ENCODE data around the gene DHRS4.
"Not testable (repeated sequence)": the region's sequence is repeated elsewhere in the genome, so short reads cannot be mapped to it uniquely, and the experiment has no call there.

Gene DHRS4

DNA sequence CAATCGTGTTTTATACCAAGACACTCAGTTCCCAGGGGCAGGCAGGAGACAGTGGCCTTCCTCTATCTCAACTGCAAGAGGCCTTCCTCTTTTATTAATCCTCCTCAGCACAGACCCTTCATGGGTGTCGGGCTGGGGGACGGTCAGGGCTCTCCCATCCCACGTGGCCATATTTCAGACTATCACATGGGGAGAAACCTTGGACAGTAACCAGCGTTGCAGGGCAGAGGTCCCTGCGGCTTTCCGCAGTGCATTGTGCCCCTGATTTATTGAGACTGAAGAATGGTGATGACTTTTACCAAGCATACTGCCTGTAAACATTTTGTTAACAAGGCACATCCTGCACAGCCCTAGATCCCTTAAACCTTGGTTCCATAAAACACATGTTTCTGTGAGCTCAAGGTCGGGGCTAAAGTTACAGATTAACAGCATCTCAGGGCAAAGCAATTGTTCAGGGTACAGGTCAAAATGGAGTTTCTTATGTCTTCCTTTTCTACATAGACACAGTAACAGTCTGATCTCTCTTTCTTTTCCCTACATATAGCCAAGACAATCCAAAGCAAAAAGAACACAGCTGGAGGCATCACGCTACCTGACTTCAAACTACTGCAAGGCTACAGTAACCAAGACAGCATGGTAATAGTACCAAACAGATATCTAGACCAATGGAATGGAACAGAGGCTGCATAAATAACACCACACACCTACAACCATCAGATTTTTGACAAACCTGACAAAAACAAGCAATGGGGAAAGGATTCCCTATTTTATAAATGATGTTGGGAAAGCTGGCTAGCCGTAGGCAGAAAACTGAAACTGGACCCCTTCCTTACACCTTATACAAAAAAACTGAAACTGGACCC lies 28.6 kb downstream of the DHRS4 start:
- DNase-seq = not testable (repeated sequence)

DNA sequence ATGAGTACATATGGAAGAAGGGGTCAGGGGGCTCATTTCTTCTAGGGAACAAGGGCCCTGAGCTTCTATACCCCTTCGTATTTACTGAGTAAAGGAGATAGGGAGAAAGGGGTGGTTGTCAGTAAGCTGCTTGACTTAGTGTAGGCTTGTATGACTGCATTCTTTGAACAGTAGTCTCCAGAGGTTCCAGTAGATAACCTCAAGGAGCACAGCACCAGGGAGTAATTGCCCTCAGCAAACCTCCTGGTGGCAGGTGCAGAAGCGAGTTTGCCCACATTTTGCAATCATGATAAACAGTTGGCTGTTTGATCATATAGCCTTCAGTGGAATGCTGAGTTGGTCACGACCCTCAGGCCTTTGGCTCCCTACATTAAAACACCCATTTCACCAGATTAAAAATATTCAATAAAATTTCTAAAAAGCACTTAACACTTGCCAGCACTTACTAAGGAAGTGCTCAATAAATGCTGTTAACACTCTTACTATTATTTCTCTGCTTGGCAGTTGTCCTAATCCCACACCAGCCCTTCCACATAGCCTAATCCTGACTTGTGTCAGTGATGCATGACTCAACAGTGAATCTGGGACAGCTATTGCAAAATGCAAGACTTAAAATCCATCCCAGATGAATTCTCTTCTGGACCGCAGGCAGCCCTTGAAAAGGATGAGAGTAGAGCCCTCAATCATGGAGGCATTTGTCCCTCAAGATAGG lies 31.5 kb downstream of the DHRS4 start:
- no peak for DNase-seq

DNA sequence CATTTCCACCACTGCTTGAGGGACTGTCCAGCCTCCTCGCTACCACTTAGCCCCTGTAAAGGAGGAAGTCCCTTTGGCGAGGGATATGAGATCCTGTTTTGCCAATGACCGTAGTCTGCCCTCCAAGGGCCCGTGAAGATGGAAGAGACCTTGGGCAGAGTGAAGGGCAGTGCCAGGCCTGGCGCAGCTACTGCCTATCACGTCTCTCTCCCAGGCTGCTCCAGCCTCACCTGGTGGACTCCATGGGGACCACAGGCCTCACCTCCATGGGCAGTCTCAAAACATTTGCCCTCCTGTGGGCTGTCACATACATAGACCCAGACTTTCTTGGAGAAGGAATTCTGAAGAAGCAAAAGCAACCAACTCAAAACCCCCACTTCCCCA lies 34.6 kb downstream of the DHRS4 start:
- not testable (repeated sequence) for DNase-seq

DNA sequence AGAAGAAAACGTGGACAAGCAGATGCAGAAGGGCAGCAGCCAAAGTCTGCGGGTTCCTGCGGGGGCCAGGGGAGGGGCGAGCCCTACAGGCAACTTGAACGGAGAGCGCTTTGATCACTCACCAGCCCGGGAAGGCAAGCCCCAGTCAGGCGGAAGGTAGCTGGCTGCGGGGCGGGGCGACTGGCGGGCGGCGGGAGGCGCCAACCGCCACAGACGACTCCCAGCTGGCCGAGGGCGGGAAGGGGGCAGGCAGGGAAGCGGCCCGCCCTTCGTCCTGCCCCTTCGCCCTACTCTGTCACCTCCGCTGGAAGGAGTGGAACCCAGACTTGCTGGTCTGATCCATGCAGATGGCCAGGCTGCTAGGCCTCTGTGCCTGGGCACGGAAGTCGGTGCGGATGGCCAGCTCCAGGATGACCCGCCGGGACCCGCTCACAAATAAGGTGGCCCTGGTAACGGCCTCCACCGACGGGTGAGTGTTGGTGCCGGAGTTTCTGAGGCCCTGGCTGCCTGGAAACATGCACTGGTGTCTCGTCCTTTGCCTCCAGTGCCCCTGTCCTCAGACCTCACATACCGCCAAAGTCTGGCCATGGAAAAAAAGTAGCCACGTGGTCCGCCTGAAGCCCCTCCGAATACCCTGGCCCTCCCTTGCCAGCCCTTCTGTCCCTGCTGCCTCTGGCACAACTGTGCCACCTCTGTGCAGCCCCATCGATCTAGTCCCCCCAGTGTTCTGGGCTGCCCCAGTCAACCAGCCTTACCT lies 35.2 kb downstream of the DHRS4 start, which contains the start of gene DHRS4L2:
DHRS4L2 (plus strand) TSS at position 323 of the 757 bp plus-strand sequence; CDS start at position 342, 19 bp downstream.
- DNase-seq = peak in 18 of 56 donors; percentile 6 to 58 (median 24)

DNA sequence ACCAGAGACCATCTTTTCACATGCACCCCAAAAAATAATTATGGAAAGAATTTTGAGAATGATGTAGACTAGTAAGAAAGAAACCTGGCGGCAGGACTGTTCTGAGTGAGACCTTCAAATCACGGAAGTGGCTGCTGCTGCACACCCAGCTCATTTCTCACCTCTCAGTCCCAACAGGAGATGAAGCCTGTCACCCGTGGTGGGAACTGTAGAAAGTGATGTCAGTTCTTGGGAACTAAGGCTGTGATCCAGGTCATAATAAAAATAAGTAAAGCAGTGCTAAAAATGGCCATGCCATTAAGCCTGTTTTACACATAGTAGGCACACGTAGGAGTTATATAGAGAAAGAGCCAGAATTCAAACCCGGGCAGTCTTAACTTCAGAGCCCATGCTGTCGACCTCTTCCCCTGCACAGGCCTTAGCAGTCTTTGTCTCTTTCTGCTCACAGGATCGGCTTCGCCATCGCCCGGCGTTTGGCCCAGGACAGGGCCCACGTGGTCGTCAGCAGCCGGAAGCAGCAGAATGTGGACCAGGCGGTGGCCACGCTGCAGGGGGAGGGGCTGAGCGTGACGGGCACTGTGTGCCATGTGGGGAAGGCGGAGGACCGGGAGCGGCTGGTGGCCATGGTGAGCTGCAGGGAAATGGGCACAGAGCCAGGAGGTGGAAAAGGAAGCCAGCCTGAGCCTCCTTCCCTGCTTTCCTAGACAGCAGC lies 36.3 kb downstream of the DHRS4 start:
- DNase-seq = peak in 40 of 56 donors; percentile 14 to 85 (median 60)

DNA sequence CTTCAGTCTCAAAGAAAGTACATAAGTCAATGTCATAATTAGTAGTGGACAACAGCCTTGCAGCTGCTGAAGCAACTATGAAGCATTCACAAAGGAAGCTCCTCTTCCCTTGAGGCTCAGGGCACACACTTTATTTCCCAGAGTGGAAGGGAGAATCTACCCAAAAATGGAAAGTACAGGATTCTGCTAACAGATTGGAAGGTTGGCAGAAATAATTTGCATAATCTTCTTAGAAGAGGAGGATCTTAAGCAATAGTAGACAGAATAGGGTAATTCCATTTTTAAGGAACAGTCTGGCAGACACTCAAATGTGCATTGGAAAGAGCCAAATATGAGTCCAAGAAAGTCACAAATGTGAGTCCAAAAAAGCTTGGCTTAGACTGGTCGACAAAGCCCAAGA lies 37.4 kb downstream of the DHRS4 start:
- DNase-seq = not testable (repeated sequence)

DNA sequence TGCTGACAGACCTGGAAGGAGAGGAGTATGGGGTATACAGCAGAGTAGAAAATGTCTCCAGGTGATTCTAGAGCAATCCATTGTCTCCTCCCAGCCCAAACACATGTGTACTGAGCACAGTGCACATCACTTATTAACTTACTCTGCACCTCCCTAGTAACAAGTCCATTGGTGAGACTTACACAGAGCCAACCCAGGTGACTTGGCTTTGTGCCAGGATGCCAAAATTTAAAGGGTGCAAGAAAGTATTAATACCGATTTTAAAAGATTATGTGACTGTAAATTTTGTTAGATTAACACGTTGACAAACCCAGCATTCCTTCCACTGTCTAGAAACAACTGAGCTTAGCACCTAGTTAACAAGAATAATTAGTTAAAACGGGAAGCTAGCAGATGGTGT lies 39.5 kb downstream of the DHRS4 start:
- not testable (repeated sequence) for DNase-seq

DNA sequence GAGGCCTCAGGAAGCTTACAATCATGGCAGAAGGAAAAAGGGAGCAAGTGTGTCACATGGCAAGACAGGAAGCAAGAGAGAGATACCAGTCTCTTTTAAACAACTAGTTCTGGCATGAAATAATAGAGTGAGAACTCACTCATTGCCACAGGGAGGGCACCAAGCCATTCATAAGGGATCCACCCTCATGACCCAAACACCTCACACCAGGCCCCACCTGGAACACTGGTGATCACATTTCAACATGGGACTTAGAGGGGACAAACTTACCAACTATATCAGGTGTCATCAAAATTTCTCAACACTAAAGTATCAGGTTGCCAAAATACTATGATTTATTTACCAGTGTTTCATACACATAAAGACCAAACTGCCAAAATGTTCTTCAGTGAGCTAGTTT lies 42.4 kb downstream of the DHRS4 start:
- not testable (repeated sequence) for DNase-seq

DNA sequence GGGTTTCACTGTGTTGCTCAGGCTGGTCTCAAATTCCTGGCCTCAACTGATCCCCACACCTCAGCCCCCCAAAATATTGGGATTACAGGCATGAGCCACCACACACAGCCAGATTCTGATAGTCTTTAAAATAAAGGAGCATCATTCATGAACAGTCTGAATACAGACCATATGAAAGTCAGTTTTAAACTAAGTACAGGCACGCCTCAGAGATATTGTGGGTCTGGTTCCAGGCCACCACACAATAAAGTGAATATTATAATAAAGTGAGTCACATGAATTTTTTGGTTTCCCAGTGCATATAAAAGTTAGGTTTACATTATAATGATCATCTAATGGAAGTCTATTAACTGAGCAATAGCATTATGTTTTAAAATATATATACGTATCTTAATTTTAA lies 43.3 kb downstream of the DHRS4 start:
- DNase-seq = not testable (repeated sequence)

DNA sequence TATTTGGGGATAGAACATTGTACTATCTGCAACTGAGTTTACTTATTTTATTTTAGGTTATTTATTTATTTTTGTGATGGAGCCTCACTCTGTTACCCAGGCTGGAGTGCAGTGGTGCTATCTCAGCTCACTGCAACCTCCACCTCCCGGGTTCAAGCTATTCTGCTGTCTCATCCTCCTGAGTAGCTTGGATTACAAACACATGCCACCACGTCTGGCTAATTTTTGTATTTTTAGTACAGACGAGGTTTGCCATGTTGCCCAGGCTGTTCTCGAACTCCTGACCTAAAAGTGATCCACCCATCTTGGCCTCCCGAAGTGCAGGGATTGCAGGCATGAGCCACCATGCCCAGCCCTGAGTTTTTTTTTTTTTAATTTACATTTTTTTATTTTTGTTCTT lies 46.1 kb downstream of the DHRS4 start:
- DNase-seq = not testable (repeated sequence)

DNA sequence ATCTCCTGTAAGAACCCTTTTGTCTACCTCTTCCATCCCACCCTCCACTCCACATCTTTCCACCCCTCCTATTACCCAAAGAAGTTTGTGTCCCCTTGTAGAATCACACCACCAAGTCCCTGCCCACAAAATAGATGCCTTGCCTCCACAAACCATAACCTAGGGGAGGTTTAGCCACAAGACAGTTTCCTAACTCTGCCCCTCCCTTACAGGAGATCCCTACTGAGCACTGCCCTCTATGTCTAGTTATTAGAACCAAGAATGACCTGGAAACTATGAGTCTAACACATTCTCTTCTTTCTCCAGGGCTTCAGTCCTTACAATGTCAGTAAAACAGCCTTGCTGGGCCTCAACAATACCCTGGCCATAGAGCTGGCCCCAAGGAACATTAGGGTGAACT lies 47.5 kb downstream of the DHRS4 start:
- DNase-seq = not testable (repeated sequence)

DNA sequence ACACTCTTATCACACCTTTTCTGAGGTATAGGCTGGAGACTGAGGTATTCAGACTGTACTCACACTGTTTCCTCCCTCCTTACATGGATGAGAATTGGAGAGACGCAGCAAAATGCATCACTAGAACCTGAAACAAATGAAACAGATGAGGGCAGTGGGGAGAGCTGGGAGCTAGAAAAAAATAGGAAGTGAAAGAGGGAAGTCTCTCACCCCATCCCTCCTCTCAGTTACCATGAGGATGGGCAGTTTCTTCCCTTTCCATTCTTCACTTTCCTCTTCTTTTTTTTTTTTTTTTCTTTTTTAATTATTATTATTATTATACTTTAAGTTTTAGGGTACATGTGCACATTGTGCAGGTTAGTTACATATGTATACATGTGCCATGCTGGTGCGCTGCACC lies 48.1 kb downstream of the DHRS4 start:
- not testable (repeated sequence) for DNase-seq

DNA sequence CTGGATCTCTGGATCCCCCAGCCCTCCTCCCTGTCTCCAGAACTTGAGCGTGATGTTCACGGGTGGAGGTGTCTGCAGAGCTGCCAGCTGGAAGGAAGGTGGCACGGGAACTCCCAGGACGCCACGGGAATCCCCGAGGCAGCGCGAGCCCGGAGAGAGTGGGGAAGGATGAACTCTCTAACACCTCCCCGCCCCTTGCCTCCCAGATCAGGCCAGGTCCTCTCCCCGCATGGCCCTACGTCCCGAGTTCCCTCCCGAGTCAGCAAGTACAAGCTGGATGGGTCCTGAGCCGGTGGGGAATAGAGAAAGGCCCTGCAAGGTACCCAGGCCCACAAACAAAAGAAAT lies 52.9 kb downstream of the DHRS4 start:
- DNase-seq = not testable (repeated sequence)

DNA sequence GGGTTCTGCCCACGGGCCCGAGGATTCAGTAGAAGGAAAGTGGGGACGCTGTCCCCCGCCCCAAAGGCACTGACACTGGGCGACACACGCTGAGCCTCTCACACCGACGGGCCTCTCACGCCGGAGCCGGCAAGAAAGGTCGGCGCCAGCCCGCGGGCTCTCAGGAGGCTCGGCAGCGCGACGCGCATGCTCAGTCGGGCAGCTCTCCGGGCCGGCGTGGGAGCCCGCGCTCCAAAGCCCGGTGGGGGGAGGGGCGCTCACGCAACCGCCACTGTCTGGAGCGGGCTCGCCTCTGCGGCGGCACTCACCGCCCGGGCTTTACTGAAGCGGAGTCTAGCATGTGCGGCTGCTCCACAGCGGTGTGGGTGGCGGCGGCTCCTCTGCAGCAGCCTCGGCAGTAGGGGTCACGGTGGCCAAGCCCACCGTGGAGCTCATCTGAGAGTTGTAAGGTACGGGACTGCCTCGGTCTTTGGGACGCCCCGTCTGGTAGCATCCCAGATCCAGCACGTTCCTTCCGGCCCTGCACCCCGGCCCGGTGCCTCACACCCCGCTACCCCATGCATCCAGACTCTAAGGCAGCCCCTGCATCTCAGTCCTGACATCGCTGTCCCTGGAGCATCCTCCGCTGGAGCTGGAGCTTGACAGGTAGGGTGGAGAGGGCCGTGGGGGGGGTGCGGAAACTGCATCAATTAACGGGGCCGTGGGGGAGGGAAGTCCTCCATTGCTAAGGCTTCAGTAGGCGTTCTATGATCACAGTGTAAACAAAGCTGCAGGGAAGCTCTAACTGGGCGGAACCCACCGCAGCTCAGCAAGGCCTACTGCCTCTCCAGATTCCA lies 53.5 kb downstream of the DHRS4 start:
- DNase-seq = peak in 24 of 56 donors; percentile 21 to 78 (median 42)

DNA sequence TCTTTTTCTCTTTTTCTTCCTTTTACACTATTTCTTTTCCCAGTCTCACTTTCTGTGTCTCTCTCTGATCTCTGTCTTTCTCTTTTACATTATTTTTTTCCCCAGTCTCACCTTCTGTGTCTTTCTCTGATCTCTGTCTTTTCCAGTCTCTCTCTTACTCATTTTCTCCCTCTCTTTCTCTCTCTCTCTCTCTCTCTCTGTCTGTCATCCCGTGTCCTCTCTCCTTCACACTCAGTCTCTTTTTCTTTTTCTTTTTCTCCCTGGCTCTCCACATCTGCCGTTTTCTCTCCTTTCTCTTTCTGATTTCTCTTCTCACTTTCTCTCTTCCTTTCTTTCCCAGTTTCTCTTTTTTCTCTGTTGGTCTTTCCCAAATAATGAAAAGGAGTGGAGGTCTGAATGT lies 57.5 kb downstream of the DHRS4 start:
- no peak for DNase-seq

DNA sequence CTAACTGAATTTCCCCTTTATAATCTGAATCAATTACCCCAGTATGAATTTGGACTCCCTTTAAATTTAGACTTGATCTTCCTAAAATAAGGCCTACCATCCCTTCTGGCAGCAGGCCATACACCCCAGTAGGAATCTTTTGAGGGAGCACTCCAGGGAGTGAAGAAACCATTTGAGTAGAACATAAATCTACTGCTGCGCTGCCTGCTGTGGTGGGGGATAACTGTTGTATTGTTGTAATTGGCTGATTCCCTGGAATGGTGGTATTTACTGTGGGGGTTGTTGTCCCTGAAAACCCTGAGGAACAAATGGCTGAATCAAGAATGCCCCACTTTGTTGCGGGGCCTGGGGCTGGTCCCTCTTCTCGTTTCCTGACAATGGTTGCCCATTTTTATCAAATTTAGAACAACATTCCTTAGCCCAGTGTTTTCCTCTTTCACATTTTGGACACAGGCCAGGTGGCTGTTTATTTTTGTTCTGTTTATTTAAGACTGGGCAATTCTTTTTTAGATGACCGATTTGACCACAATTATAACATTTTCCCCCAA lies 59.2 kb downstream of the DHRS4 start:
- DNase-seq = not testable (repeated sequence)

DNA sequence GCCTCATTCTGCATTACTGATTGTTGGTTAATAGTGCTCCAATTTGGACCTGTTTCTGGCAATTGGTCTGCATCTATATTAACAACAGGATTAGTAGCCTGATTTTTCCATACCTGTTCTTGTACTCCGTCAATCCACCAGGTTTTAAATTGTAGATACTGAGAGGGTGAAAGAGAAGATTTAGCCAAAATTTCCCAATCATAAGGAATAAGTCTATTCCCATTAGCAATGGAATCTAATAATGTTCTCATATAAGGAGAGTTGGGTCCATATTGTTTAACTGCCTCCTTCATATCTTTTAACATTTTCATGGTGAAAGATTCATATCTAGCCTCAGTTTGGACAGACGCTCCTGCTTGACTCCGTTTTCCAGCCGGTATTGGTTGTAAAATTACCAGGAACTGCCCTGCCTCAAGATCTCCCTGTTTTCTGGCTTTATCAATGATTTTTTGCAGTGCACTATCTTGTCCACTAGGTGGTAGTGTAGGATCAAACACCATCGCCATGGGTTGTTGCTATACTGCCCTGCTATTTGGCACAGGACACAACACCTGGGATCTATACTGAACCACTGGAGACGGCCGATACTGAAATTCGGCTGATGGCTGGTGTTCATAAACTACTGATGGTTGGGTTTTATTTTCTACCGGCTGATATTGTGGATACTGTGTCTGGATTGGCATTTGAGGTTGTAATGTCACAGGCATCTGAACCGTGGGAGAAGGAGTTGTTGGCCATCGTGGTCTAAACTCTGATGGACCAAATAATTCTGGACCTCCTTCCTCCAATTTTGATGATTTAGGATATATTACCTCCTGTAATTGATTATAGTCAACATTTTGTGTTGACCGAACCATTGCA lies 60.3 kb downstream of the DHRS4 start:
- DNase-seq = peak in 19 of 56 donors; percentile 4 to 74 (median 26)

DNA sequence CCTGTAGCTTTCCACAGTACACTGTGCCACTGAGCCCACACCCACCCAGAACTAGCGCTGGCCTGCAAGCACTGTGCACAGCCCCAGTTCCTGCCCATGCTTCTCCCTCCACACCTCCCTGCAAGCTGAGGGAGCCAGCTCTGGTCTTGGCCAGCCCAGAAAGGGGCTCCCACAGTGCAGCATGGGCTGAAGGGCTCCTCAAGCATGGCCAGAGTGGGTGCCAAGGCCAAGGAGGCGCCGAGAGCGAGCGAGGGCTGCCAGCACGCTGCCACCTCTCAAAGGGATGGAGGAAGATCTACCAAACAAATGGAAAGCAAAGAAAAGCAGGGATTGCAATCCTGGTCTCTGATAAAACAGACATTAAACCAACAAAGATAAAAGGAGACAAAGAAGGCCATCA lies 62.2 kb downstream of the DHRS4 start:
- DNase-seq = not testable (repeated sequence)
